Endothelial cell of umbilical vein (primary cell): ENCODE measurements around the gene THBS3. TPM values are rescaled to one million over a fixed set of nuclear protein-coding genes. Genes with fewer than 3 reads are reported as not detected.

Experiments
- BruUV-seq: library from RNA; stranded (reverse); fragments of 400-500 nt; replicated peaks from 2 replicates; lab custom pipeline; 2021; lab: Mats Ljungman, UMichigan
- CTCF ChIA-PET: fragments of 300-600, 350-600 bp; sonication (Branson Sonifier 250); formaldehyde crosslinking; loops from one replicate; lab custom pipeline; 2021; ENCODE audit warnings: antibody characterized with exemption, inconsistent platforms; lab: Charles Lee
- POLR2A ChIA-PET: fragments of 300-600, 350-600 bp; sonication (Branson Sonifier 250); formaldehyde crosslinking; loops from one replicate; lab custom pipeline; 2021; ENCODE audit warnings: antibody characterized with exemption, inconsistent platforms; lab: Charles Lee
- DNase-seq: peaks from one replicate; pipeline ENCODE4 v3.0.0-alpha.2; 2011; ENCODE audit warnings: low read depth, low spot score
- FAIRE-seq: peaks from 2 replicates; lab custom pipeline; 2011; peaks lifted over from hg19 to GRCh38; lab: Jason Lieb, UNC
- H2AFZ ChIP-seq: 2 replicates; pipeline ENCODE4 v1.6.0; 2012; ENCODE audit warnings: low read depth, low read length, control low read depth, inconsistent platforms
- H3K27ac ChIP-seq: 2 replicates; pipeline ENCODE4 v1.5.1; 2011; ENCODE audit warnings: low read depth, mild to moderate bottlenecking, control low read depth, low read length, moderate library complexity; ENCODE audit not compliant: insufficient read depth
- H3K27me3 ChIP-seq, 2 experiments: 2 replicates each; pipeline versions ENCODE4 v1.6.0 to v1.6.1; 2011; ENCODE audit warnings: low read length in 2 of 2, mixed read lengths in 1 of 2; ENCODE audit not compliant: control insufficient read depth in 2 of 2, insufficient read depth in 2 of 2
- H3K36me3 ChIP-seq, 2 experiments: 2 replicates in 1 of 2; 3 replicates in 1 of 2; pipeline ENCODE4 v1.5.1; 2011; ENCODE audit warnings: low read length in 2 of 2, mild to moderate bottlenecking in 1 of 2, moderate library complexity in 1 of 2; ENCODE audit not compliant: control insufficient read depth in 2 of 2, insufficient read depth in 2 of 2; ENCODE audit errors: extremely low read depth in 1 of 2
- H3K4me1 ChIP-seq: 3 replicates; pipeline ENCODE4 v1.5.1; 2011; ENCODE audit warnings: mild to moderate bottlenecking, low read length; ENCODE audit not compliant: control insufficient read depth, insufficient read depth; ENCODE audit errors: extremely low read depth
- H3K4me2 ChIP-seq: 2 replicates; pipeline ENCODE4 v1.6.1; 2011; ENCODE audit warnings: low read length, control low read depth, mixed read lengths; ENCODE audit not compliant: insufficient read depth
- H3K4me3 ChIP-seq, 3 experiments: fragments of 200-600 bp in 1 of 3; sonication (generic), shearing (Covaris generic) in 1 of 3; replicated peaks in 1 of 3; 2 replicates each; pipeline ENCODE4 v1.5.1; 2011 to 2016; ENCODE audit warnings: control low read depth in 3 of 3, low read length in 3 of 3, mild to moderate bottlenecking in 2 of 3, inconsistent platforms in 1 of 3, low read depth in 1 of 3, moderate library complexity in 1 of 3; ENCODE audit not compliant: insufficient read depth in 1 of 3
- H3K79me2 ChIP-seq: 2 replicates; pipeline ENCODE4 v1.6.0; 2012; ENCODE audit warnings: low read length, inconsistent platforms; ENCODE audit not compliant: control insufficient read depth, insufficient read depth
- H3K9ac ChIP-seq: replicated peaks from 2 replicates; pipeline ENCODE3; 2011; ENCODE audit warnings: low read length, control low read depth; ENCODE audit not compliant: insufficient read depth; ENCODE audit errors: extremely low read depth
- H3K9me1 ChIP-seq: replicated peaks from 3 replicates; pipeline ENCODE4 v1.6.0; 2011; ENCODE audit warnings: mild to moderate bottlenecking, low read length; ENCODE audit not compliant: control insufficient read depth, insufficient read depth; ENCODE audit errors: extremely low read depth
- H3K9me3 ChIP-seq: replicated peaks from 2 replicates; pipeline ENCODE4 v1.5.1; 2012; ENCODE audit warnings: low read length, inconsistent platforms; ENCODE audit not compliant: control insufficient read depth, insufficient read depth
- H4K20me1 ChIP-seq: replicated peaks from 2 replicates; pipeline ENCODE3; 2011; ENCODE audit warnings: mild to moderate bottlenecking, low read length; ENCODE audit not compliant: control insufficient read depth, insufficient read depth; ENCODE audit errors: extremely low read depth
- EZH2 ChIP-seq: IDR thresholded peaks from 2 replicates; pipeline ENCODE4 v1.6.1; 2012; ENCODE audit warnings: borderline replicate concordance, low read depth, mild to moderate bottlenecking, moderate library complexity, low read length, inconsistent platforms; ENCODE audit not compliant: severe bottlenecking
- FOS ChIP-seq: IDR thresholded peaks from 2 replicates; pipeline ENCODE4 v1.6.1; 2011; ENCODE audit warnings: mild to moderate bottlenecking, low read length, moderate library complexity, borderline replicate concordance; ENCODE audit not compliant: insufficient read depth
- GATA2 ChIP-seq: IDR thresholded peaks from 2 replicates; pipeline ENCODE4 v1.7.0; 2011; ENCODE audit warnings: low read depth, mild to moderate bottlenecking, moderate library complexity, mixed read lengths, low read length; ENCODE audit not compliant: insufficient read length, insufficient read depth
- JUN ChIP-seq: IDR thresholded peaks from 2 replicates; pipeline ENCODE4 v1.6.1; 2011; ENCODE audit warnings: borderline replicate concordance, low read depth; ENCODE audit not compliant: insufficient read length, insufficient read depth
- MYC ChIP-seq: IDR thresholded peaks from one replicate; pipeline ENCODE4 v1.6.1; 2011; ENCODE audit warnings: mild to moderate bottlenecking, low read depth, low read length
- POLR2A ChIP-seq: IDR thresholded peaks from 2 replicates; pipeline ENCODE4 v1.6.1; 2012; ENCODE audit warnings: low read depth, mild to moderate bottlenecking, control low read depth, low read length
- POLR2AphosphoS5 ChIP-seq: IDR thresholded peaks from 2 replicates; pipeline ENCODE4 v1.6.1; 2012; ENCODE audit warnings: low read depth, mild to moderate bottlenecking, control low read depth, low read length, moderate library complexity; ENCODE audit not compliant: insufficient read depth
- dilution Hi-C: fragments of 300-500 bp; cut with MboI; formaldehyde crosslinking; loops from one replicate; pipeline ENCODE4 v1.15.0; 2019; ENCODE audit warnings: low sequenced_read_pairs; ENCODE audit not compliant: extremely low pct_ligation_motif_present
- intact Hi-C: fragments of 100-400 bp; cut with micrococcal nuclease; formaldehyde crosslinking; loops from one replicate; pipeline ENCODE4 v1.10.0; 2022
- polyA plus RNA-seq, 4 experiments: library from polyadenylated mRNA; depleted of rRNA in 3 of 4; stranded (reverse) in 3 of 4; unstranded in 1 of 4; fragments of >200 nt; gene quantifications; 2 replicates each; pipeline versions ENCODE4 v1.2.1 to v1.2.3, GENCODE V29; 2011 to 2012; ENCODE audit warnings: missing spikeins in 1 of 4
- total RNA-seq: library from RNA; stranded (reverse); gene quantifications from 2 replicates; pipeline ENCODE4 v1.2.3, GENCODE V29; 2021
- TF ChIP-seq, protein P1 (sequence below), 2 donors: IDR thresholded peaks; 1 replicate in 1 of 2; 2 replicates in 1 of 2; pipeline ENCODE4 v1.5.1; 2011; ENCODE audit warnings: low read length in 2 of 2, mild to moderate bottlenecking in 2 of 2, moderate library complexity in 2 of 2, control low read depth in 1 of 2, inconsistent platforms in 1 of 2, low read depth in 1 of 2; ENCODE audit not compliant: insufficient read depth in 1 of 2; ENCODE audit errors: extremely low read depth in 1 of 2
- TF ChIP-seq, protein P2 (sequence below): IDR thresholded peaks from 2 replicates; pipeline ENCODE4 v1.6.1; 2011; ENCODE audit not compliant: insufficient read depth, insufficient read length

Gene THBS3
- total and polyA plus RNA-seq, 2 donors (not counting 3 experiments of a cell fraction or from before 2014, with no cell fraction given): 23.6 to 25.7 TPM

DNA sequence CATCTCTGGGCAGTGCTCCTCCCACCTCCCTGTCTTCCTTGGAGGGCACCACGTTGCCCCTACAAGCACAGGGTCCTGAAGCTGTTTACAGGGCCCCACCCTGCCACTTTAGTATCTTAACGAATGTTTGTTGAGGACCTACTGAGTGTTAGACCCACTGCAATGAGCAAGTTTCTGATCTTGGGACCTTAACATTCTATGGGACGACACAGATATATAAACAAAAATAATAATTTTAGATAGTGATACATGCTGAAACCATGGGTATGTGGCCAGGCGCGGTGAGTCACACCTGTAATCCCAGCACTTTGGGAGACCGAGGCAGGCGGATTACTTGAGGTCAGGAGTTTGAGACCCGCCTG lies 37.4 kb upstream of the THBS3 start:
- H3K9ac ChIP-seq: peak overlapping the region; percentile 48
- no peaks in the 10 kb centered on the region for H3K9me3 ChIP-seq
- H3K4me2 ChIP-seq: peak overlapping the region; percentile 41
- peak overlapping the region in 2 of 3 experiments; percentile 25 to 34 for H3K4me3 ChIP-seq
- no peaks in the 10 kb centered on the region for H3K9me1 ChIP-seq
- intact Hi-C loops: no loop called here
- H2AFZ ChIP-seq: peak overlapping the region; percentile 77
- CTCF ChIA-PET: interaction anchor here (2.1 kb wide), 1 partner anchor 38 kb away, joined by 17 read pairs; no protein-coding TSS in a partner anchor
- FAIRE-seq (no peak), DNase-seq (no peak)
- POLR2A ChIA-PET: no interaction called here
- dilution Hi-C loops: no loop called here
- H3K36me3 ChIP-seq: peaks cover 3 to 14% of the 10 kb centered on the region in 2 experiments
- H3K27ac ChIP-seq: peak overlapping the region; percentile 41
- no peaks in the 10 kb centered on the region for H4K20me1 ChIP-seq
- no peak for TF ChIP-seq POLR2AphosphoS5
- TF ChIP-seq POLR2A: no peak
- TF ChIP-seq FOS: no peak
- TF ChIP-seq GATA2: no peak
- no peak for TF ChIP-seq EZH2
- BruUV-seq: TSS peak; percentile 86
- peaks cover 16% of the 10 kb centered on the region for H3K4me1 ChIP-seq
- peaks cover 7% of the 10 kb centered on the region for H3K79me2 ChIP-seq
- no peaks in the 10 kb centered on the region for H3K27me3 ChIP-seq

DNA sequence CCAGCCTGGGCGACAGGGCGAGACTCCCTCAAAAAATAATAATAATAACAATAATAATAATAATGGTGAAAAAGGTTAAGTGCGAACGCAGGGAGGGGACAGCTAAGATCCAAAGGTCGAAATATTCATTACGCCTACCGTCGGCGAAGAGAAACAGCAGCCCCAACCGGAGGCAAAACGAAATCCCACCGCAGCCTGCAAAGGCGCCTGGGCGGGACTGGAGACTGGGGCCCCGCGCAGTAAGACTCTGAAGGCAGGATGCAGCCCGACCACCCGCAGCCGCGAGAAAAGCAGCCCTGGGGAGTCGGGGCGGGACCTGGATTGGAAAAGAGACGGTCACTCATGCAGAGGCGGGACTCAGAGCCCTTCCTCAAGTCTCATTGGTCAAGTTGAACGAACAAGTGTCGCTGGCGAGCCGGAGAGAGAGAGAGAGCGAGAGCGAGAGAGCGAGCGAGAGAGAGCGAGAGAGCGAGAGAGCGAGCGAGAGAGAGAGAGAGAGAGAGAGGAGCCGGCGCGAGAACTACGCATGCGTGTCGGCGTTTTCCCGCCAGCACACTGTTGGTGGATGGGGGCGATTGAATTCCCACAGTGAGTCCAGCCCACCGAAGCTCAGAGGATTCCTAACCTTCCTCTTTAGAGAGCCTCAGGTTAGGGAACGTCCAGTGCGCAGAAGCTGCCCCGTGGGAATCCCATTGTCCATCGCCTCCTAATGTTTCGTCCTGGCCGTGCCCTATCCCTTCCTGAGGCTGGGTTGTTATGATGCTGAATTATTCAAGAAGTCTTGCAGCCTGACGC lies 36.9 kb upstream of the THBS3 start:
- intact Hi-C loops: loop anchor here (1.0 kb wide), 2 partner anchors 17 to 37 kb away; partner anchors contain the start of gene THBS3
- Histone ChIP-seq H3K9me3 (no peaks in the 10 kb centered on the region), H3K36me3 (peaks cover 3 to 14% of the 10 kb centered on the region in 2 experiments), H3K4me1 (peaks cover 16% of the 10 kb centered on the region), H3K4me2 (peak overlapping the region; percentile 76), H2AFZ (peak overlapping the region; percentile 77), H3K4me3 (peak overlapping the region; percentile 48 to 61 (median 60)), H4K20me1 (no peaks in the 10 kb centered on the region), H3K27ac (peak overlapping the region; percentile 41), H3K79me2 (peaks cover 7% of the 10 kb centered on the region), H3K9ac (peak overlapping the region; percentile 83), H3K9me1 (no peaks in the 10 kb centered on the region), H3K27me3 (no peaks in the 10 kb centered on the region)
- POLR2A ChIA-PET: no interaction called here
- no peak for TF ChIP-seq EZH2
- TF ChIP-seq, protein P1, sequence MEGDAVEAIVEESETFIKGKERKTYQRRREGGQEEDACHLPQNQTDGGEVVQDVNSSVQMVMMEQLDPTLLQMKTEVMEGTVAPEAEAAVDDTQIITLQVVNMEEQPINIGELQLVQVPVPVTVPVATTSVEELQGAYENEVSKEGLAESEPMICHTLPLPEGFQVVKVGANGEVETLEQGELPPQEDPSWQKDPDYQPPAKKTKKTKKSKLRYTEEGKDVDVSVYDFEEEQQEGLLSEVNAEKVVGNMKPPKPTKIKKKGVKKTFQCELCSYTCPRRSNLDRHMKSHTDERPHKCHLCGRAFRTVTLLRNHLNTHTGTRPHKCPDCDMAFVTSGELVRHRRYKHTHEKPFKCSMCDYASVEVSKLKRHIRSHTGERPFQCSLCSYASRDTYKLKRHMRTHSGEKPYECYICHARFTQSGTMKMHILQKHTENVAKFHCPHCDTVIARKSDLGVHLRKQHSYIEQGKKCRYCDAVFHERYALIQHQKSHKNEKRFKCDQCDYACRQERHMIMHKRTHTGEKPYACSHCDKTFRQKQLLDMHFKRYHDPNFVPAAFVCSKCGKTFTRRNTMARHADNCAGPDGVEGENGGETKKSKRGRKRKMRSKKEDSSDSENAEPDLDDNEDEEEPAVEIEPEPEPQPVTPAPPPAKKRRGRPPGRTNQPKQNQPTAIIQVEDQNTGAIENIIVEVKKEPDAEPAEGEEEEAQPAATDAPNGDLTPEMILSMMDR (IDR thresholded peaks at IDR 0.05; ENCODE audit: extremely low read depth in 1 of 2, insufficient read depth in 1 of 2, low read depth in 1 of 2, low read length in 2 of 2): peak; percentile 8 to 17
- no peak for TF ChIP-seq JUN
- TF ChIP-seq FOS: no peak
- peak; percentile 98 for TF ChIP-seq POLR2AphosphoS5
- TF ChIP-seq POLR2A: peak; percentile 99
- TF ChIP-seq, protein P2, sequence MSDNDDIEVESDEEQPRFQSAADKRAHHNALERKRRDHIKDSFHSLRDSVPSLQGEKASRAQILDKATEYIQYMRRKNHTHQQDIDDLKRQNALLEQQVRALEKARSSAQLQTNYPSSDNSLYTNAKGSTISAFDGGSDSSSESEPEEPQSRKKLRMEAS: peak; percentile 42
- TF ChIP-seq MYC: peak; percentile 75
- no peak for TF ChIP-seq GATA2
- no TSS peak for BruUV-seq
- CTCF ChIA-PET: interaction anchor here (0.9 to 2.1 kb wide), 3 partner anchors 35 to 41 kb away, joined by 3 to 17 read pairs (median 3); no protein-coding TSS in a partner anchor
- FAIRE-seq (peak; percentile 92), DNase-seq (peak; percentile 99)
- dilution Hi-C loops: no loop called here
